C1 segment of cervical spinal cord (tissue), 14 donors: ENCODE data around the gene BHMT2.

Experiments used
- DNase-seq, 14 donors: peaks; one replicate each; lab custom pipeline; 2025; lab: John Stamatoyannopoulos, UW

BHMT2 gene

GRCh38 chr5:79062436-79062835 lies 7.1 kb upstream of the BHMT2 start:
- DNase-seq: no peak

DNA sequence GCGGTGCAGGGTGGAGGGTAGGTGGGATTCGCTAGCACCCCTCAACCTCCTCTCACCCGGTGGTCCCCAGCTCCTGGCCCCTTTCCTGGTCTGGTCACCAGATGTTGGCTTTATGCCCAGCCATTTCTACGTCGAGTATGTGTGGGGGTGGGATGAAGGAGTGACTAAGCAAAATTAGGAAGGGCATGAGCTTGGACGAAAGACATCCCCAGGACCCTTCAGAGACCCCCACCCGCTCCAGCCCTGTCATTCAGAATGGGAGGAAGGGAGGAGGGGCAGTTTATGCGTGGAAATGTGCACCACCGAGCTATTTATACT lies 742 bp downstream of the BHMT2 start:
- DNase-seq: no peak

- DNase-seq: no peak
These were observed 5.1 kb downstream of the BHMT2 start for GRCh38 chr5:79074641-79075040.

- no peak for DNase-seq
These were observed 6.3 kb downstream of the BHMT2 start for GRCh38 chr5:79075646-79076426.

- no peak for DNase-seq
These were observed 7.3 kb downstream of the BHMT2 start for GRCh38 chr5:79076819-79077218.

- no peak for DNase-seq
These were observed 8.3 kb downstream of the BHMT2 start for GRCh38 chr5:79077680-79078365.

DNA sequence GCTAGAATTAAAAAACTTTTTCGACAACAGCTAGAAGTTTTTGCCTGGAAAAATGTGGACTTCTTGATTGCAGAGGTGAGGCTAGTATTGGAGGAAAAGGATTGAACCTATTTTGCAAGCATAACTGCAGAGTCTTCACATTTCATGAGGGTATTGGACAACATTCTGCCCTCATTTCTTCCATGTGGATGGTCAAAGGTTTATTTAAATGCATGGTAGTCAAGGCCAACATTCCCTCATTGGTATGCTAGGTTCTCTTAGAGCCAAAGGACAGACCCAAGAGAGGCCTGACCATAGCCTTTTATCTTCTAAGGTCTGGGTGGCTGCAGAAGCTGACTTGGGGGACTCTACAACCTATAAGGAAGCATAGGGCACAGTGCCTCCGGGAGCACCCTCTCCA lies 11.2 kb downstream of the BHMT2 start:
- no peak for DNase-seq

DNA sequence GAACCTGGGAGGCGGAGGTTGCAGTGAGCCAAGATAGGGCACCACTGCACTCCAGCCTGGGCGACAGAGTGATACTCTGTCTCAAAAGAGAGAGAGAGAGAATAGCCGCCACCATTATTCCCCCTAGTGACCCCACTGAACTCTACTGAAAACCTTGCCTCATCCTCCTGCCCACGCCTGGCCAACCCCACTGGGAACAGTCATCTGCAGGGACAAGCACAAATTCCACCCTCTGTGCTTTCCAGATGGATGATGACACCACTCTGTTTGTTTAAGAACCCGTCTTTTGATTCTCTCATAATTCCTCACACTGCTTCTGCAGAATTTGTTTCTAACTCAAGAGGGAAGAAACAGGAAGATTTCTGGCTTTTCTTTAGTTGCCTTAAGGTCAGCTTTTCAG lies 12.2 kb downstream of the BHMT2 start:
- DNase-seq: no peak

DNA sequence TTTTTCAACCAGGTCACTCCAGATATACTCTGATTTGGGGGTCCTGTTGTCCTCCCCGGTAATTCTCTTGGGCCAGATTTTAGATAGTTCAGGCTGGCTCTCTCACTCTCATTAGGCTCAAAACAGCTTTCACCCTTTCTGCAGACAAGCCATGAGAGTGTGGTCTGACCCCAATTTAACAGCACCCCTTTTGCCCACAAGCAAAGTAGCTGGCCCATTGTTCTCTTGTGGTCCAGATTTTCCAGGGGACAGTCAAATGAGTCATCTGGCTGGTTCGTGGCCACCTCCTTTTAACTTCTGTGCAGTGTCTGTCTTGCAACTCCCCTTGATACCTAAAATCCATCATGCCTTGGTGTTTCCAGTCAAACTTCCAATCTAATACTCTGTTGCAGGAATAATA lies 16.5 kb downstream of the BHMT2 start:
- no peak for DNase-seq

DNA sequence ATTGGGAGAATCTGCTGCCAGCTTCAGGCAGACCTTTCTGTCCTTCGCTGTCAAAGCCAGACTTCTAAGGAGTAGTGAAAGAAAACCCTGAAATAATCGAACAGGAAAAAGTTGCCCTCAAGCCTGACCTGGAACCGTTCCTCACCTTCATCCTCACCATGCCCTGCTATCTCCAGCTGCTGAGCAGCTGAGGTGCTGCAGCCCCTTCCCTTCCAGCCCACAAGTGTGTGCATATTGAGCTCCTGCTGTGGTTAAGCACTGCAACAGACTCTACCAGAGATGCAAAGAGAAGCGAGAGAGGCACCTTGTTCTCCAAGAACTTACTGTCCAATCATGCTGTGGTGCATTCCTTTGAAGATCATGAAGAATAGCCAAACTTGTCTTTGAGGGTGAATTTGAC lies 18.9 kb downstream of the BHMT2 start:
- no peak for DNase-seq

GRCh38 chr5:79091064-79091463 lies 21.5 kb downstream of the BHMT2 start:
- no peak for DNase-seq

DNA sequence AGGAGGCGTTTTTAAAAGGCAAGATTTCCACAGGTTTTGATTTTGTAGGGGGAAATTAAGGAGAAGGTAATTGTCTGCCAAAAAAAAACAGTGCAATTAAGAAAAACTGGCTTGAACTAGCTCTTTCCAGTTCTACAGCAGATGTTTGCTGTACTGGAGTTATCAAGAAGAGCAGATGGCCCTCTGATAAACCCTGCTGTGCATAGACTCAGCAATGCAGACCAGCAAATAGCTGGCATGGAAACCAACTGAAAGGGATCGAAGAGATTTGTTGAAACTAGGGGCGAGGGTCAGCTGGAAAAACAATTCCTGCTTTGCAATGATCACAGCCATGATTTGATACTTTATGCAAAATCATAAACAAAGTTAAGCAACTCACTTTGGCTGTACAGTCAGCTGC lies 24.2 kb downstream of the BHMT2 start:
- DNase-seq: no peak

DNA sequence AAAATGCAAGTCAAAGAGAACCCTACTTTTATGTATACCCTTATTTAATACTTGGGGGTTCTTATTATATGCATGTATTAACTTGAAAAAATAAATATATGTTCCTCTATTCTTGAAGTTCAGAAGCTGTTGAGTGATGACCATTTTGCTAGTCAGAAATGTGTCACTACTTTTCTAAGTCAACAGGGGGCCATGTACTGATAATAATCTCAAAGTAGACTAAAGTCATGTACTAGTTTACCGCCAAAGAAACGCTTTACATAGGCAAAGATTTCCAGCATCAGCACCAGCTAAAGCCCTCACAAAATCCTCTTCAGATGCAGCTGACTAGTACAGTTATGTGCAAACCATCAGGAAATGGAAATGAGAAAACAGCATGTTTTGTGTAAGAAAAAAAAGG lies 36.3 kb downstream of the BHMT2 start:
- DNase-seq: no peak

GRCh38 chr5:79107020-79107796 lies 37.6 kb downstream of the BHMT2 start:
- no peak for DNase-seq

GRCh38 chr5:79108086-79108485 lies 38.5 kb downstream of the BHMT2 start:
- DNase-seq: no peak

DNA sequence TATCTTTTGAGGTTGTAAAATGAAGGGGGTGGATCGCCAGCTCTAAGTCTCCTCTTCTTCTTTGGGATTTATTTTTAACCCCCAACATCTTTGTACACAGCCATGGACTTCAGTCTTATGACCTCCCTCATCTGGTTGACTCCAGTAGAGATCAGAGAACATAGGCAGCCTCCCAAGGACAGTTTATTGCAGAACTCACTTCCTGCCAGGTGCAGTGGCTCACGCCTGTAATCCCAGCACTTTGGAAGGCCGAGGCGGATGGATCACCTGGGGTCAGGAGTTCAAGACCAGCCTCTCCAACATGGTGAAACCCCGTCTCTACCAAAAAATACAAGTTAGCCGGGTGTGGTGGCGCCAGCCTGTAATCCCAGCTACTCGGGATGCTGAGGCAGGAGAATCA lies 39.2 kb downstream of the BHMT2 start:
- no peak for DNase-seq

GRCh38 chr5:79109527-79110492 lies 40.2 kb downstream of the BHMT2 start:
- no peak for DNase-seq

DNA sequence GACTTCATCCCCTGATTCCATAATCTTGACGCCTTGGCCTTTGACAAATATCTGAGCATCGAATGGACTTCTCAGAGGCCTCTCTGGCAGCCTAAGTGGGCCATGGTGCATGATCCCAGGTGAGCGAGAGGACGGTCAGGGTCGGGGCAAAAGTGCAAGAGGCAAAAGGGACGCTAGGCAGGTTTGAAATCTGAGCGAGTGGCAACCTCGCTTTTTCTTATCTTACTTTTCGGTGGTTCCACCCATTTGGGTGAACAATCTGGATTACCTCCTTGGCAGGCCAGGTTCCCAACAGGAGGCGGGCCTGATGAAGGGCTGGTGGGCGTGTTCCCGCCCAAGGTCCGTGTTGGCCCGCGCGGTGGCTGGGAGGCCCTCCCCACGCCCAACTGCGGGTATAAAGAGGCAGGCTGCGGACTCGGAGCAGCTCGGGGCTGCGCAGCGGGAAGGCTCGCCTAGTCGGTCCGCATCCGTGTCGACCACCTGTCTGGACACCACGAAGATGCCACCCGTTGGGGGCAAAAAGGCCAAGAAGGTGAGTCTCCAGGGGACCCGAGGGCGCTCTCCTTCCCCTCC lies 41.9 kb downstream of the BHMT2 start, which contains the start of gene BHMT:
Gene BHMT (plus strand): TSS at position 423 of the 573 bp plus-strand sequence. CDS start 77 bp downstream, at position 500.
- no peak for DNase-seq

DNA sequence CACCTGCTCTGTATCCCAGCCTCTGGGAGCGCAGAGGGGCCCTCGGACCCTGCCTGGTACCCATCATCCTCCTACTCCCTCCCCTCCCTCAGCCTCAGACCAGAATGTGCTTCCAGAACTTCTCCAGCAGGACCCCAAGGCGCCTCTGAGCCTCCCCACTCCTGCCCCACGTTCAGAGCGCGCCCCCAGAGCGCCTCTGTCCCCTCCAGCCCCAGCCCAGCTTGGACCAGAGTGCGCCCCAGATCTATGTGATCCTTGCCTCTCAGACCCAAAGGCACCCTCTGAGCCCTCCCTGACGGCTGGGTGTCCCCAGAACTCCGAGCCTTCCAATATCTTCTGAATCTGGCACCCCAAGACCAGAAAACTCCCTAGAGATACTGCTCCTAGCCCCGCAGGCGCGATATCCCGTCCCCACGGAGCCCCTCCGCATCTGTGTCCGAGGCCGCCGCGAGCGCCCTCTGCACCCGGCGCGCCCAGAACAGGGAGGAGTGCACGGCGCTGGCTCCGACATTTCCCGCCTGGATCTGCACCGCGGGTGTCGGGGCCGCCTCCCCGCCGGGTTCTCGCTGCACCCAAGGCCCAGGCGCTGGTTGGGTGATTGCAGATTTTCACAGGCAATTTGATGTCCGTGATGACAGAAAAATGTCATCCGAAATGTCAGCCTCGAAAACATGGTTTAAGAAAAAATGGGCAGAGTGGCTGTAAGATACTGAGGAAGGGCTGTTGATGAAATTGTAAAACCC lies 42.6 kb downstream of the BHMT2 start:
- DNase-seq: no peak

GRCh38 chr5:79112703-79113058 lies 43.1 kb downstream of the BHMT2 start:
- DNase-seq: no peak
